ENCODE results near the gene YLPM1.

The YLPM1 gene

DNA sequence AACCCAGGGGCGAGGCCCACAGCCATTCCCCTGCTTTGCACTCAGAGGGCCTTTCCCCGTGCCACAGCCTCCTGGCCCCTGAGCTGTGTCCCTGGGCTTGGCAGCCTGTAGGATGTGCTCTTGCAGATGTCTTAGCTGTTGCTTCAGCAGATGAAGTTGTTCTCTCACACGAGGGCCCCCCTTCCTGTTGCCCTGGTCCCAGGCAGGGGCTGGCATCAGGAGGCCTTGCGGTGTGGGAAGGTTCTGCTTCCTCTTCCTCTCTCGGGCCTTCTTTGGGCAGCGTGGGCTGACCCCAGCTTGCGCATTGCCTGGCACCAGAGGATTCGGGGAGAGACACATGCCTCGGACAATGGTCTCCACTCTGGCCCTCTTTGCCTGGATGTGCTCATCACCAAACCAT is 100.2 kb downstream of the YLPM1 start:
- H3K4me1 ChIP-seq (ENCODE audit: control insufficient read depth in 5 of 5, insufficient read depth in 5 of 5, low read length in 5 of 5), result peaks cover 0 to 15% (median 7%) of the 10 kb centered on the region in 5 donors
- no peaks in the 10 kb centered on the region for H3K27me3 ChIP-seq (ENCODE audit: control insufficient read depth in 5 of 5, insufficient read depth in 4 of 5, low read length in 5 of 5)
- no peak overlapping the region for H3K9ac ChIP-seq (ENCODE audit: low read length in 5 of 5)
- no peak overlapping the region for H3K4me3 ChIP-seq (ENCODE audit: low read depth in 1 of 5, low read length in 5 of 5)
- H3K36me3 ChIP-seq (ENCODE audit: control insufficient read depth in 5 of 5, insufficient read depth in 5 of 5, low read length in 5 of 5), result no peaks in the 10 kb centered on the region
- no peak overlapping the region for H3K27ac ChIP-seq (ENCODE audit: low read depth, low read length)
- no peaks in the 10 kb centered on the region for H3K9me3 ChIP-seq (ENCODE audit: control insufficient read depth in 5 of 5, low read length in 5 of 5)

DNA sequence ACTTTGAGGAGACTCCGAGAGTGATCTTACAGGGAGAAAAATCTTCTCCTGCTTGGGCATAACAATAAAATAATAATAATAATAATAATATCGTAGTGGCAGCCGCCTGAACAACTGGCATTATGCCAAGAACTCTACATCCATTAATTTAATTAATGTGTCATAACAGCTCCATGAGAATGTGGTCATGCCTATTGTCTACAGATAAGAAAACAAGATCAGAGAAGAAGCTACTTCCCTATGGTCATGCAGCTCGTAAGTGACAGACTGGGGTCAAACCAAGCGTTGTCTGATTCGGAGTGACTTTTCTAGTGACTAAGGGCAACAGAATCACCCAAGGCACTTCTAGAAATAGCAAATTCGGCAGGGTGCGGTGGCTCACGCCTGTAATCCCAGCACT is 101.1 kb downstream of the YLPM1 start:
- Histone ChIP-seq H3K4me1 (ENCODE audit: control insufficient read depth in 5 of 5, insufficient read depth in 5 of 5, low read length in 5 of 5) (peaks cover 0 to 15% (median 7%) of the 10 kb centered on the region in 5 donors), H3K27me3 (ENCODE audit: control insufficient read depth in 5 of 5, insufficient read depth in 4 of 5, low read length in 5 of 5) (no peaks in the 10 kb centered on the region), H3K9me3 (ENCODE audit: control insufficient read depth in 5 of 5, low read length in 5 of 5) (no peaks in the 10 kb centered on the region), H3K27ac (ENCODE audit: low read depth, low read length) (no peak overlapping the region), H3K36me3 (ENCODE audit: control insufficient read depth in 5 of 5, insufficient read depth in 5 of 5, low read length in 5 of 5) (no peaks in the 10 kb centered on the region), H3K4me3 (ENCODE audit: low read depth in 1 of 5, low read length in 5 of 5) (no peak overlapping the region), H3K9ac (ENCODE audit: low read length in 5 of 5) (no peak overlapping the region)

DNA sequence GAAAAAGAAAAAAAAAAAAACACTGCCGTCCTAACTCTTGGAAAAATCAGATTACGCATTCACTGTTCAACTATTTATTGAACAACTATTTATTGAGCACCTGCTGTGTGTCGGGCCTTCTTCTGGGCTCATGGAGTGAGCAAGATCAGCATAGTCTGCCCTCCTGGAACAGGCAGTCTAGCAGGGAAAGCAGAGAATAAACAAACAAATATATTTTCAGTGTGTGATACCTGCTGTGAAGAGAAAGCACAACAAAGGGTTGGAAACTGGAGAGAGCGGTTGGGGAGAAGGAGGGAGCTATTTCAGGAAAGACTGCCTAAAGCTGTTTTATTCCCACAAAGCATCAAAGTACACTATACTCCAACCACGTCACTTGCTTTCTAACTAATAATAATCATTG is 102.0 kb downstream of the YLPM1 start:
- Histone ChIP-seq H3K36me3 (ENCODE audit: control insufficient read depth in 5 of 5, insufficient read depth in 5 of 5, low read length in 5 of 5) (no peaks in the 10 kb centered on the region), H3K9me3 (ENCODE audit: control insufficient read depth in 5 of 5, low read length in 5 of 5) (no peaks in the 10 kb centered on the region), H3K4me3 (ENCODE audit: low read depth in 1 of 5, low read length in 5 of 5) (no peak overlapping the region), H3K27ac (ENCODE audit: low read depth, low read length) (no peak overlapping the region), H3K9ac (ENCODE audit: low read length in 5 of 5) (no peak overlapping the region), H3K27me3 (ENCODE audit: control insufficient read depth in 5 of 5, insufficient read depth in 4 of 5, low read length in 5 of 5) (no peaks in the 10 kb centered on the region), H3K4me1 (ENCODE audit: control insufficient read depth in 5 of 5, insufficient read depth in 5 of 5, low read length in 5 of 5) (peaks cover 0 to 15% (median 7%) of the 10 kb centered on the region in 5 donors)

DNA sequence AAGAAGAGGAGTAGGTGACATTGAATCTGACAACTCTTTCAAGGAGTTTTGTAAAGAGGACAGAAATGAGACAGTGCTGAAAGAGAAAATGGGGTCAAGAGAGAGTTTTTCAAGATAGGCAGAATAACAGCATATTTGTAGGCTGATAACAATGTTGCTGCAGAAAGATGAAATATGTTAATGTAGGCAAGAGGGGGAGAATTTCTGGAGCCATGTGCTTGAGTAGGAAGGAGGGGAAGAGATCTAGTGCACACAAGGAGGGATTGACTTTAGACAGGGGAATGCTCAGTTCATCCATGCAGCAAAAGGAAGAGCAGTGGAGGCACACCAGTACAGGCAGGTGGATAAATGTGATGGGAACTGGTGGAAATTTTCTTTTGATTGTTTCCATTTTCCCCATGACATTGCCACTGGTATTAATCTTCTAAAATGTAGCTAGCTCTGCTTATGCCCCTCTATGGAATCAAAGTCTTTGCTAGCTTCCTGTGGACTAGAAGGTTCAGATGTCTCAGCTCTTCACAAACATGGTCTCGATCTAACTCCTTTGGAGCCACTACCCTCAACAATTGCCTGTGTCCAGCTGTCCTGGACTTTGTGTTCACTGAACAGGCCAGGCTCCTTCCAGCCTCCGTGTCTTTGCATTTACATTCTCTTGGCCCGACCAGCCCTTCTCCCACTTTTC is 103.7 kb downstream of the YLPM1 start:
- Histone ChIP-seq H3K27me3 (ENCODE audit: control insufficient read depth in 5 of 5, insufficient read depth in 4 of 5, low read length in 5 of 5) (no peaks in the 10 kb centered on the region), H3K9ac (ENCODE audit: low read length in 5 of 5) (no peak overlapping the region), H3K4me1 (ENCODE audit: control insufficient read depth in 5 of 5, insufficient read depth in 5 of 5, low read length in 5 of 5) (peaks cover 0 to 9% (median 0%) of the 10 kb centered on the region in 5 donors), H3K9me3 (ENCODE audit: control insufficient read depth in 5 of 5, low read length in 5 of 5) (no peaks in the 10 kb centered on the region), H3K36me3 (ENCODE audit: control insufficient read depth in 5 of 5, insufficient read depth in 5 of 5, low read length in 5 of 5) (no peaks in the 10 kb centered on the region), H3K4me3 (ENCODE audit: low read depth in 1 of 5, low read length in 5 of 5) (no peak overlapping the region), H3K27ac (ENCODE audit: low read depth, low read length) (no peak overlapping the region)

DNA sequence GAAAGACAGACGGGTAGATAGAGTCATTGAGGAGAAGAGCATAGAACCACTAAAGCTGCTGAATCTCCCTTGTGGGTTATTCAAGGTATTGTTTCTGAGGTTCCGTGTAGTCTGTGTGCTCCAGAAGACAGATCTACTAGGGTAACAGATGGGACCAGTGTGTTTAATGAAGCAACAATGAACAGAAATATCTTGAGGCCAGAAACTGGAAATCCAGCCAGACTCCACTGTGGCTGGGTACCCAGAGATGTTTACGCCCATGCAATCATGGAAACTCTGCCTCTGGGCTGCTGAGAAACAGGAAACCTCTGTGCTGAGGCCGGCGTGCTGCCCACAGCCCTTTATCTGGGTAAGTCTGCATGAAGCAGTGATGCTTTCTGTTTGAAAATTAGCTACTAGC is 104.6 kb downstream of the YLPM1 start:
- Histone ChIP-seq H3K9me3 (ENCODE audit: control insufficient read depth in 5 of 5, low read length in 5 of 5) (no peaks in the 10 kb centered on the region), H3K27ac (ENCODE audit: low read depth, low read length) (no peak overlapping the region), H3K4me3 (ENCODE audit: low read depth in 1 of 5, low read length in 5 of 5) (no peak overlapping the region), H3K9ac (ENCODE audit: low read length in 5 of 5) (no peak overlapping the region), H3K27me3 (ENCODE audit: control insufficient read depth in 5 of 5, insufficient read depth in 4 of 5, low read length in 5 of 5) (no peaks in the 10 kb centered on the region), H3K4me1 (ENCODE audit: control insufficient read depth in 5 of 5, insufficient read depth in 5 of 5, low read length in 5 of 5) (peaks cover 0 to 9% (median 0%) of the 10 kb centered on the region in 5 donors), H3K36me3 (ENCODE audit: control insufficient read depth in 5 of 5, insufficient read depth in 5 of 5, low read length in 5 of 5) (no peaks in the 10 kb centered on the region)

DNA sequence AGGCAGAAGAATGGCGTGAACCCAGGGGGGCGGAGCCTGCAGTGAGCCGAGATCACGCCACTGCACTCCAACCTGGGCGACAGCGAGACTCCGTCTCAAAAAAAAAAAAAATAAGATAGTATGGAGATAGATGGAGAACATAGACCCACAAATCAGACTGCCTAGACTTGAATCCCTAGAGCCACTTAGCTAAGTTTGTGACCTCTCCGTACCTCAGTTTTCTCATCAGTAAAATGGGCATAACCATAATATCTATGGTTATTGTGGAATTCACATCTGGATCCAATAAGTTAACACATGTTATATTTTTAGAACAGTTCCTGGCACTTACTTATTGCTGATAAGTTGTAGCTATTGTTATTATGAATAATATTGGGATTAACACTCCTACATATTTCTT is 105.6 kb downstream of the YLPM1 start:
- Histone ChIP-seq H3K36me3 (ENCODE audit: control insufficient read depth in 5 of 5, insufficient read depth in 5 of 5, low read length in 5 of 5) (no peaks in the 10 kb centered on the region), H3K4me3 (ENCODE audit: low read depth in 1 of 5, low read length in 5 of 5) (no peak overlapping the region), H3K9ac (ENCODE audit: low read length in 5 of 5) (no peak overlapping the region), H3K27ac (ENCODE audit: low read depth, low read length) (no peak overlapping the region), H3K4me1 (ENCODE audit: control insufficient read depth in 5 of 5, insufficient read depth in 5 of 5, low read length in 5 of 5) (no peaks in the 10 kb centered on the region), H3K9me3 (ENCODE audit: control insufficient read depth in 5 of 5, low read length in 5 of 5) (no peaks in the 10 kb centered on the region), H3K27me3 (ENCODE audit: control insufficient read depth in 5 of 5, insufficient read depth in 4 of 5, low read length in 5 of 5) (no peaks in the 10 kb centered on the region)

DNA sequence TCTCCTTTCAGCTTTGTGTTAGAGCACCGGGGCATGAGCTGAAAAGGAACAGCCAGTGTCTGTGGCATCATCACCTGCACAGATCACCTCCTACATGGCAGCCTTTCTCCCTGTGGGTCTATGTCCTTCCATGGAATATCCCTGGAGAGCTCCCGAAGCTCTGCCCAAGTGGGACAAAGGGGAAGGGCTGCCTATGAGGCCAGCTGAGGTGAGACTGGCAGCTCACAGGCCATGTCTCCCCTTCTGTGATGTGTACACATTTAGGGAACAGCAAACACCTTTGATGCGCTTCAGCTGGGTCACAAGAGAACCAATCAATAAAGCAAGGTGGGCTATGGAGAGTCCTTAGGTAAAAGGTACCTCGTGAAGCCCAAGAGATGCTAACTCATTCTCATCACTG is 108.7 kb downstream of the YLPM1 start:
- no peaks in the 10 kb centered on the region for H3K36me3 ChIP-seq (ENCODE audit: control insufficient read depth in 5 of 5, insufficient read depth in 5 of 5, low read length in 5 of 5)
- no peaks in the 10 kb centered on the region for H3K9me3 ChIP-seq (ENCODE audit: control insufficient read depth in 5 of 5, low read length in 5 of 5)
- no peaks in the 10 kb centered on the region for H3K27me3 ChIP-seq (ENCODE audit: control insufficient read depth in 5 of 5, insufficient read depth in 4 of 5, low read length in 5 of 5)
- no peak overlapping the region for H3K4me3 ChIP-seq (ENCODE audit: low read depth in 1 of 5, low read length in 5 of 5)
- peaks cover 0 to 8% (median 3%) of the 10 kb centered on the region in 5 donors for H3K4me1 ChIP-seq (ENCODE audit: control insufficient read depth in 5 of 5, insufficient read depth in 5 of 5, low read length in 5 of 5)
- no peak overlapping the region for H3K27ac ChIP-seq (ENCODE audit: low read depth, low read length)
- H3K9ac ChIP-seq (ENCODE audit: low read length in 5 of 5), result no peak overlapping the region

DNA sequence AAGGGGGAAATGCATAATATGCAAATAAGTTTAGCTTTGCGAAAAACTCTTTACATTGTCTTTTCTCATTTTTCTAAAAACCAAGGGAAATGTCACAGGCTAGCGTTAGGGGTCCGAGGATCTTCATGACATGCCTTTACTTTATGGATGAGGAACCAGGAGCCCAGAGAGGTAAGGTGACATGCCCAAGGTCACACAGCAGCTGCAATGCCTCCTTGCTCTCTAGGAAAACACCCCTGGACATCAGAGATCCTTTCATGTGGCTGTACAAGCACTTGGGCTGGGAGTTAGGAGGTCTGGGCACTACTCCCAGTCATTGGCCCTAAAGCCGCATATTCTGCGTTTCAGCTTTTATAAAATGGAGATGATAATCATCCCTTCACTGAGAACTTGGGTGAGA is 112.1 kb downstream of the YLPM1 start:
- Histone ChIP-seq H3K9me3 (ENCODE audit: control insufficient read depth in 5 of 5, low read length in 5 of 5) (no peaks in the 10 kb centered on the region), H3K27ac (ENCODE audit: low read depth, low read length) (no peak overlapping the region), H3K27me3 (ENCODE audit: control insufficient read depth in 5 of 5, insufficient read depth in 4 of 5, low read length in 5 of 5) (no peaks in the 10 kb centered on the region), H3K4me3 (ENCODE audit: low read depth in 1 of 5, low read length in 5 of 5) (no peak overlapping the region), H3K9ac (ENCODE audit: low read length in 5 of 5) (no peak overlapping the region), H3K36me3 (ENCODE audit: control insufficient read depth in 5 of 5, insufficient read depth in 5 of 5, low read length in 5 of 5) (no peaks in the 10 kb centered on the region), H3K4me1 (ENCODE audit: control insufficient read depth in 5 of 5, insufficient read depth in 5 of 5, low read length in 5 of 5) (peaks cover 0 to 8% (median 3%) of the 10 kb centered on the region in 5 donors)

DNA sequence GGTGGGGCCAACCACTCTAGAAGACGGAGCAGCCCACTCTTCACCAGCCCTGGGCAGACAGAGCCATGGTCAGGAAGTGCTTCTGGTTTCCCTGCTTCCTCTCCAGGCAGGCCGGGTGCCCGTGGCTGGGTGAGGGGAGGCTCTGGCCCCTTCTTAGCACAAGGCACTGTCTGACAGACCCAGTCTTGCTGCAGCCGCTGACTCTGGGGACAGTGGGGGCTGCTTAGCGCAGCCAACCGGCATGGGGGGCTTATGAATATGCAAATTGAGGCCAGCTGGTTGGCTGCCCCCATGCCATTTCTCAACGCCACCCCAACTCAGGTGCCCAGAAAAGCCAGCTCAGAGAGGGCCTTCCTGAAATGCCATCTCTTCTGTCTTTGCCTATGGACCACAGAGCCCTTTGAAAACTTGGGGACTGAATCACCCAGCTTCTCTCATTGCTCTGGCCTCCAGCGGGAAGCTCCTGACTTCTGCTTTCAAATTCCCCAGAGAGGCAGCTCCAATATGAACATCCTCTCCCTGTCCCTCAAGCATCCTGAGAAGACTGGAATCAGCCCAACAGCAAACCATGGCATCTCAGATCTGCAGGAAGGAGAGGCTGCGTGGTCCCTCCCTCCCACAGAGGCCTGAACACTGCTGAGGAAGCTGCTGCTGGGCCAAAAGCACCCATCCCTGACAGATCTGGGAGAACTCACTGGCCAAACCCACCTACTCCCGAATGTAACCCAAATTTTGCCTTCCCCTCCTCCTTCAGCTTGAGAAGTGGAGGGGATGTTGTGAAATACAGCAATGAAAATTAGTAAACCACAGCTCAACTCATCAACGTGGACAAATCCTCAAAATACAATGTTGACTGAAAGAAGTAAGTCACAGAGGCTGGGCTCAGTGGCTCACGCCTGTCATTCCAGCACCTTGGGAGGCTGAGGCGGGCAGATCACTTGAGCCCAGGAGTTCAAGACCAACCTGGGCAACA is 113.1 kb downstream of the YLPM1 start, which contains the start of gene PROX2:
PROX2 (minus strand) TSS at position 205 of the 973 bp plus-strand sequence. CDS start 12,311 bp downstream, outside the sequence.
- Histone ChIP-seq H3K27ac (ENCODE audit: low read depth, low read length) (no peak within 1 kb of the TSS), H3K36me3 (ENCODE audit: control insufficient read depth in 5 of 5, insufficient read depth in 5 of 5, low read length in 5 of 5) (no peaks in the 10 kb centered on the region), H3K4me3 (ENCODE audit: low read depth in 1 of 5, low read length in 5 of 5) (no peak within 1 kb of the TSS), H3K27me3 (ENCODE audit: control insufficient read depth in 5 of 5, insufficient read depth in 4 of 5, low read length in 5 of 5) (no peaks in the 10 kb centered on the region), H3K9me3 (ENCODE audit: control insufficient read depth in 5 of 5, low read length in 5 of 5) (no peaks in the 10 kb centered on the region), H3K9ac (ENCODE audit: low read length in 5 of 5) (no peak within 1 kb of the TSS), H3K4me1 (ENCODE audit: control insufficient read depth in 5 of 5, insufficient read depth in 5 of 5, low read length in 5 of 5) (peaks cover 0 to 14% (median 9%) of the 10 kb centered on the region in 5 donors)
